ENCODE measurements around the gene REL. TPM values are rescaled to one million over a fixed set of nuclear protein-coding genes. Genes with fewer than 3 reads are reported as not detected.

REL gene
- total RNA-seq, 1 experiment from 2014 or later = 6.2 TPM

DNA sequence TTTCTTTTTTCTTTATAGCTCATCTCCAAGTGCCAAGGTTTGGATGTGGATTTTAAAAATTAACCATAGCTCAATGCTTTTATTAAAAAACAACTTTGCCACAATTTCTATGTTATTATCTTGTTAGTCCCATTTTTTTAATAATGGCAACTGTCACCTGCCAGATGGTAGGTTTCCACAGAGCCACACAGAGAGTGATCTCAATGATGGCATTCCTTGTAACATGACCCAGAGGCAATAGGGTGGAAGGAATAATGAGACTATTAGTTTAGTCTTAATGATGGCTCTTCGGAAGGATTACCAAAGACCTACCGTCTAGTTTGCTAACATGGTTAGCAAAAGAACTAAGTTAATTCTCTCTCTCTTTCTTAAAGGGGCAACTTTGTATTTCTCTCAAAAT lies 64.0 kb downstream of the REL start:
- Histone ChIP-seq H2AK5ac (ENCODE audit: insufficient read length, low read length) (no peak overlapping the region), H3K56ac (ENCODE audit: insufficient read length, low read depth, low read length) (no peak overlapping the region), H2BK5ac (ENCODE audit: insufficient read length, low read length) (no peak overlapping the region), H3T11ph (ENCODE audit: low read length) (no peak overlapping the region), H3K4me1 (ENCODE audit: insufficient read depth, low read length) (no peaks in the 10 kb centered on the region), H3K4ac (ENCODE audit: low read depth, low read length) (no peak overlapping the region), H3K18ac (ENCODE audit: insufficient read length, low read depth, low read length) (no peak overlapping the region), H2BK120ac (ENCODE audit: low read depth, low read length, poor library complexity, severe bottlenecking) (no peak overlapping the region), H4K20me1 (ENCODE audit: control insufficient read depth, insufficient read depth, insufficient read length) (no peaks in the 10 kb centered on the region), H4K91ac (ENCODE audit: insufficient read length, low read depth, low read length) (no peak overlapping the region), H3K27me3 (ENCODE audit: insufficient read depth, low read length) (no peaks in the 10 kb centered on the region), H2BK20ac (ENCODE audit: low read depth, low read length, poor library complexity, severe bottlenecking) (no peak overlapping the region), H3K79me2 (ENCODE audit: insufficient read depth, low read length) (no peaks in the 10 kb centered on the region), H3K79me1 (ENCODE audit: insufficient read depth, low read depth, low read length, poor library complexity, severe bottlenecking) (no peaks in the 10 kb centered on the region), H3K27ac (ENCODE audit: insufficient read length, low read depth, low read length) (no peak overlapping the region), H2BK12ac (ENCODE audit: insufficient read length, low read depth, low read length) (no peak overlapping the region), H4K8ac (replicated peaks; ENCODE audit: insufficient read length, low read depth, low read length) (no peak overlapping the region), H4K5ac (ENCODE audit: insufficient read length, low read depth, low read length) (no peak overlapping the region), H3K9ac (ENCODE audit: extremely low read depth, insufficient read length, low read length) (no peak overlapping the region), H2AFZ (ENCODE audit: low read length) (no peak overlapping the region), H2BK15ac (ENCODE audit: low read depth, low read length) (no peak overlapping the region), H3K14ac (ENCODE audit: insufficient read depth, low read length) (no peak overlapping the region), H3K23me2 (ENCODE audit: insufficient read length, low read depth, low read length, poor library complexity, severe bottlenecking) (no peaks in the 10 kb centered on the region), H3K9me3 (ENCODE audit: control insufficient read depth, low read depth, low read length) (no peaks in the 10 kb centered on the region), H3K23ac (ENCODE audit: insufficient read length, low read depth, low read length) (no peak overlapping the region), H3K4me2 (ENCODE audit: insufficient read depth, insufficient read length, low read length) (no peak overlapping the region)
- no peak overlapping the region for H3K4me3 Mint-ChIP-seq
- peaks cover 0 to 4% (median 4%) of the 10 kb centered on the region in 3 experiments; a peak in 2 of 7 replicates for H3K36me3 Mint-ChIP-seq (ENCODE audit: insufficient read depth in 1 of 3, low read depth in 3 of 3)
- WGBS (ENCODE audit: extremely low coverage, insufficient read length, low lambda C conversion rate) = no CpG with 5 or more reads among the region's 2 CpGs
- no peaks in the 10 kb centered on the region for H3K4me1 Mint-ChIP-seq
- H3K27me3 Mint-ChIP-seq (ENCODE audit: low read depth) = no peaks in the 10 kb centered on the region
- no peaks in the 10 kb centered on the region; a peak in 1 of 5 replicates for H3K9me3 Mint-ChIP-seq
- no peak for DNase-seq
- TF ChIP-seq, protein P1, sequence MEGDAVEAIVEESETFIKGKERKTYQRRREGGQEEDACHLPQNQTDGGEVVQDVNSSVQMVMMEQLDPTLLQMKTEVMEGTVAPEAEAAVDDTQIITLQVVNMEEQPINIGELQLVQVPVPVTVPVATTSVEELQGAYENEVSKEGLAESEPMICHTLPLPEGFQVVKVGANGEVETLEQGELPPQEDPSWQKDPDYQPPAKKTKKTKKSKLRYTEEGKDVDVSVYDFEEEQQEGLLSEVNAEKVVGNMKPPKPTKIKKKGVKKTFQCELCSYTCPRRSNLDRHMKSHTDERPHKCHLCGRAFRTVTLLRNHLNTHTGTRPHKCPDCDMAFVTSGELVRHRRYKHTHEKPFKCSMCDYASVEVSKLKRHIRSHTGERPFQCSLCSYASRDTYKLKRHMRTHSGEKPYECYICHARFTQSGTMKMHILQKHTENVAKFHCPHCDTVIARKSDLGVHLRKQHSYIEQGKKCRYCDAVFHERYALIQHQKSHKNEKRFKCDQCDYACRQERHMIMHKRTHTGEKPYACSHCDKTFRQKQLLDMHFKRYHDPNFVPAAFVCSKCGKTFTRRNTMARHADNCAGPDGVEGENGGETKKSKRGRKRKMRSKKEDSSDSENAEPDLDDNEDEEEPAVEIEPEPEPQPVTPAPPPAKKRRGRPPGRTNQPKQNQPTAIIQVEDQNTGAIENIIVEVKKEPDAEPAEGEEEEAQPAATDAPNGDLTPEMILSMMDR (conservative IDR thresholded peaks at IDR 0.05) = no peak
- H3K27ac Mint-ChIP-seq = no peak overlapping the region
